OCI-LY3 (cell line): ENCODE results near the gene CACNA2D1.

Source experiments
- H2AFZ ChIP-seq: fragments of 200-600, 300-600 bp; shearing (Covaris generic); 2 replicates; pipeline ENCODE4 v1.6.0; 2014; ENCODE audit warnings: antibody characterized with exemption, low read depth, low read length
- H3K27ac ChIP-seq: fragments of 200-600, 300-600 bp; sonication (generic); 2 replicates; pipeline ENCODE4 v1.5.1; 2014; ENCODE audit warnings: mild to moderate bottlenecking, low read length, moderate library complexity, mixed read lengths
- H3K27me3 ChIP-seq: fragments of 200-600, 300-600 bp; sonication (generic); 2 replicates; pipeline ENCODE4 v1.6.1; 2014; ENCODE audit warnings: low read depth, low read length, mixed read lengths
- H3K36me3 ChIP-seq: fragments of 200-600, 300-600 bp; sonication (generic); replicated peaks from 2 replicates; pipeline ENCODE3; 2014; ENCODE audit warnings: low read depth, low read length, mixed read lengths
- H3K4me1 ChIP-seq: fragments of 300-600, 200-600 bp; sonication (generic); 2 replicates; pipeline ENCODE4 v1.6.1; 2014; ENCODE audit warnings: low read length, mixed read lengths
- H3K4me2 ChIP-seq: fragments of 200-600, 300-600 bp; sonication (generic); 2 replicates; pipeline ENCODE4 v1.6.1; 2014; ENCODE audit warnings: low read length, mixed read lengths
- H3K4me3 ChIP-seq: fragments of 300-600, 200-600 bp; sonication (generic); 2 replicates; pipeline ENCODE4 v1.5.1; 2014; ENCODE audit warnings: antibody characterized with exemption, mild to moderate bottlenecking, low read length, moderate library complexity
- H3K79me2 ChIP-seq: fragments of 300-600, 200-600 bp; shearing (Covaris generic); 2 replicates; pipeline ENCODE4 v1.6.1; 2014; ENCODE audit warnings: mild to moderate bottlenecking, low read length, mixed read lengths
- H3K9ac ChIP-seq: fragments of 300-600, 200-600 bp; shearing (Covaris generic); 2 replicates; pipeline ENCODE4 v1.6.0; 2014; ENCODE audit warnings: mild to moderate bottlenecking, low read length, moderate library complexity
- H3K9me3 ChIP-seq: fragments of 200-600, 300-600 bp; shearing (Covaris generic); 2 replicates; pipeline ENCODE4 v1.6.1; 2014; ENCODE audit warnings: low read length, mixed read lengths; ENCODE audit not compliant: insufficient read depth
- H4K20me1 ChIP-seq: fragments of 200-600, 300-600 bp; sonication (generic); 2 replicates; pipeline ENCODE4 v1.6.1; 2016; ENCODE audit warnings: low read length, mixed read lengths; ENCODE audit not compliant: insufficient read depth
- CTCF ChIP-seq: fragments of 200-600, 300-600 bp; sonication (generic); IDR thresholded peaks from 2 replicates; pipeline ENCODE4 v1.5.1; 2014; ENCODE audit warnings: antibody characterized with exemption, low read length, low read depth
- EZH2phosphoT487 ChIP-seq: fragments of 200-600 bp; shearing (Covaris generic); IDR thresholded peaks from 2 replicates; pipeline ENCODE4 v1.6.1; 2018; ENCODE audit warnings: antibody characterized with exemption, mixed run types, low read depth

CACNA2D1 gene

GRCh38 chr7:82263920-82264782 lies 179.4 kb downstream of the CACNA2D1 start:
- TF ChIP-seq CTCF (no peak), EZH2phosphoT487 (no peak)
- Histone ChIP-seq H3K4me2 (no peak overlapping the region), H3K9me3 (no peaks in the 10 kb centered on the region), H3K9ac (no peak overlapping the region), H3K79me2 (no peaks in the 10 kb centered on the region), H3K4me3 (no peak overlapping the region), H3K4me1 (no peaks in the 10 kb centered on the region), H2AFZ (no peak overlapping the region), H3K36me3 (no peaks in the 10 kb centered on the region), H4K20me1 (no peaks in the 10 kb centered on the region), H3K27me3 (0 out of 2 replicates have a peak, but pooled peaks cover 4% of the 10 kb centered on the region), H3K27ac (no peak overlapping the region)

GRCh38 chr7:82258181-82258580 lies 185.4 kb downstream of the CACNA2D1 start:
- H3K36me3 ChIP-seq = no peaks in the 10 kb centered on the region
- H3K4me3 ChIP-seq = no peak overlapping the region
- no peaks in the 10 kb centered on the region for H3K4me1 ChIP-seq
- no peak overlapping the region for H3K27ac ChIP-seq
- H4K20me1 ChIP-seq = no peaks in the 10 kb centered on the region
- H3K9ac ChIP-seq = no peak overlapping the region
- no peaks in the 10 kb centered on the region for H3K27me3 ChIP-seq
- no peak for TF ChIP-seq CTCF
- TF ChIP-seq EZH2phosphoT487 = no peak
- H3K9me3 ChIP-seq = no peaks in the 10 kb centered on the region
- H3K4me2 ChIP-seq = no peak overlapping the region
- H3K79me2 ChIP-seq = no peaks in the 10 kb centered on the region
- no peak overlapping the region for H2AFZ ChIP-seq

GRCh38 chr7:82257118-82257695 lies 186.4 kb downstream of the CACNA2D1 start:
- Histone ChIP-seq H3K4me1 (no peaks in the 10 kb centered on the region), H3K4me2 (no peak overlapping the region), H3K9ac (no peak overlapping the region), H3K79me2 (no peaks in the 10 kb centered on the region), H2AFZ (no peak overlapping the region), H3K27me3 (no peaks in the 10 kb centered on the region), H3K9me3 (no peaks in the 10 kb centered on the region), H3K27ac (no peak overlapping the region), H4K20me1 (no peaks in the 10 kb centered on the region), H3K36me3 (no peaks in the 10 kb centered on the region), H3K4me3 (no peak overlapping the region)
- no peak for TF ChIP-seq EZH2phosphoT487
- TF ChIP-seq CTCF = no peak

- Histone ChIP-seq H3K79me2 (no peaks in the 10 kb centered on the region), H3K9ac (no peak overlapping the region), H3K9me3 (no peaks in the 10 kb centered on the region), H3K36me3 (no peaks in the 10 kb centered on the region), H3K4me1 (no peaks in the 10 kb centered on the region), H3K27ac (no peak overlapping the region), H3K4me3 (no peak overlapping the region), H4K20me1 (no peaks in the 10 kb centered on the region), H2AFZ (no peak overlapping the region), H3K4me2 (no peak overlapping the region), H3K27me3 (0 out of 2 replicates have a peak, but pooled peaks cover 2% of the 10 kb centered on the region)
- TF ChIP-seq EZH2phosphoT487 (no peak), CTCF (no peak)
Measured at GRCh38 chr7:82255706-82256105, 187.9 kb downstream of the CACNA2D1 start.
